Glomerular visceral epithelial cell (primary cell): ENCODE measurements around the gene CARD8.
"Not testable (repeated sequence)": the region's sequence is repeated elsewhere in the genome, so short reads cannot be mapped to it uniquely, and the experiment has no call there.

Experiments
- DNase-seq: peaks from one replicate; pipeline ENCODE4 v3.0.0-alpha.2; 2016; ENCODE audit errors: extremely low spot score

Gene CARD8

GRCh38 chr19:48255376-48256303 lies at the start of gene CARD8:
CARD8 (minus strand) TSS chr19:48255912; CDS start chr19:48241020, 14,892 bp downstream.
- peak; percentile 87 for DNase-seq

DNA sequence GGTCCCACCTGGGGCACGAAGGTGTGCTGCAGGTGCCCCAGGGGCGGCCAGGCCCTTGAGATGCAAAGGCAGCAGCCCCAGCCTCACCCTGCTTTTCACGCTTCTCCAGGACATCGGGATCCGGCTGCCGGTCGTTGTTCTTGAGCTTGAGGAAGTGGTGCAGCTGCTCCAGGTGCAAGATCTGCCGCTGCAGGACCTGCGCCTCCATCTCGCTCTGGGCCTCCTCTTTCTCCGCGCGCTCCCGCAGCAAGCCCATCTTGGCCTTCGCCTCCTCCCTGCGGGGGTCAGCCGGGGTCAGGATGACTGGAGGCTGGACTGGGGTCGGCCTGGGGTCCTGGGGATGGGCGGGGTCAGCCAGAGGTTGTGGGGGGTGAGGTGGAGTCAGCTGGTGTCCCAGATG lies 48.2 kb upstream of the CARD8 start:
- no peak for DNase-seq

DNA sequence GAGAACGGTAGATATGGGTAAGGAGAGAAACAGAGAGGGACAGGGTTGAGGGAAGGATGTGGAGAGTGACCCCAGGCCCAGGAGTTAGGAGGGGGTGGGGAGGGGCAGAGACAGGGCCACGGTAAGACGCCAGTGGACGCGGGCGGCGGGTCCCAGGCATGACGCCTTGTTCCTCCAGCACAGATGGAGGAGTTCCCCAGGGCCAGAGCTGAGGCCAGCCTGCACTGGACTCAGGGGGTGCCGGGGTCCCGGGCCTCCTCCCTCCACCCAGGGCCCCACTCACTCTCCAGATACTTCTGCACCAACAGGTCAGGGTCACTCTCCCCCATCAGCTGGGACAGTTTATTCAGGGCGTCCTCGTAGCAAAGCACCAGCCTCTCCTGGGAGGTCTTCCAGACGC lies 47.7 kb upstream of the CARD8 start:
- no peak for DNase-seq

GRCh38 chr19:48302600-48302959 lies 46.9 kb upstream of the CARD8 start:
- no peak for DNase-seq

DNA sequence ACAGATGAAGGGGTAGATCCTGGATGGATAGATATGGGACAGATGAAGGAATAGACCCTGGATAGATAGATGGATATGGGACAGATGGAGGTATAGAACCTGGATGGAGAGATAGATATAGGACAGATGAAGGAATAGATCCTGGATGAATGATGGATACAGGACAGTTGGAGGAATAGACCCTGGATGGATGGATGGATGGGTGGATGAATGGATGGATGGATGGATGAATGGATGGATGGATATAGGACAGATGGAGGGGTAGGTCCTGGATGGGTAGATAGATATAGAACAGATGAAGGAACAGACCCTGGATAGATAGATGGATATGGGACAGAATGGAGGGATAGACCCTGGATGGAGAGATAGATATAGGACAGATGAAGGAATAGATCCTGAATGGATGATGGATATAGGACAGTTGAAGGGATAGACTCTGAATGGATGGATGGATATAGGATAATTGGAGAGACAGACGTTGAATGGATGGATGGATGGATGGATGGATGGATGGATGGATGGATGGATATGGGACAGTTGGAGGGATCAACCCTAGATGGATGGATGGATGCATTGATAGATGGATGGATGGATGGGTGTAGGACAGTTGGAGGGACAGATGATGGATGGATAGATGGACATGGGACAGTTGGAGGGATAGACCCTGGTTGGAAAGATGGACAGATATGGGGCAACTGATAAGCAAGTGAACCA lies 46.3 kb upstream of the CARD8 start:
- DNase-seq = no peak

- DNase-seq = no peak
Measured at GRCh38 chr19:48297975-48298374, 42.3 kb upstream of the CARD8 start.

GRCh38 chr19:48296963-48297734 lies 41.4 kb upstream of the CARD8 start:
- no peak for DNase-seq

DNA sequence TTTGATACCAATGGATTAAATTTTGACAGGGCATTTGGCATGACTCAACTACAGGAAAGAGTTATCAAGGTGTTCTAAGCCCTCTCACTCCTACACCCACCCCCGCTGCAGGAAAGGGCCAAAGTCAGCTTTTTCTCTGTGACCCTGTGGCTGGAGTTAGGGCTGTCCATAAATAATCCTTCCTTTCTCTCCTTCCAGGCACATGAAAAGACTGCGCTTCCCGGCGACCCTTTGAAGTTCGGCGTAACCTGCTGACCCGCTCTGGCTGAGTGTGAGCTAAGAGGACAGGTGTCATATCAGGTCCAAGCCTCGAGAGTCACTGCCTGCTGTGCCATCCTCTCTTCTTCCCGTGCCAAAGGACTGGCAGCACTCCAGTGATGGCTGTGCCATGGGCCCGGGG lies 39.7 kb upstream of the CARD8 start:
- no peak for DNase-seq

DNA sequence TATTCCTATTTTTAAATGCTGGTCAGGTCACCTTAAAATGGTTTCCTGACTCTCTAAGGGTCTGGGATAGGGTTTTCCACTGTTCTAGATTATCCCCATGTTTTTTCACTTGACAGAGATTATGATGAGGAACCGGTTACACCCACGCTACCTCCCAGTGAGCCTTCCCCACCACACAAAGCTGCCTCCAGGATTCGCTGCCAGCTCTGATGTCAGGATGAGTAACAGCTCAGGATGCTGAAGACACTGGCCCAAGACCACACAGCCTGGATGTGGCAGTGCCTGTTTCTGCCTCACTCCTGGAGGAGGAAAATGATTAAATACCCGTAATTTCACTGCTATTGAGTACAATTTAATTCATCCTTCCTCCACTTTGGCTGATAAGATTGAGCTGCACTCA lies 37.1 kb upstream of the CARD8 start:
- peak; percentile 60 for DNase-seq

- DNase-seq = not testable (repeated sequence)
Measured at GRCh38 chr19:48291489-48291815, 35.7 kb upstream of the CARD8 start.

DNA sequence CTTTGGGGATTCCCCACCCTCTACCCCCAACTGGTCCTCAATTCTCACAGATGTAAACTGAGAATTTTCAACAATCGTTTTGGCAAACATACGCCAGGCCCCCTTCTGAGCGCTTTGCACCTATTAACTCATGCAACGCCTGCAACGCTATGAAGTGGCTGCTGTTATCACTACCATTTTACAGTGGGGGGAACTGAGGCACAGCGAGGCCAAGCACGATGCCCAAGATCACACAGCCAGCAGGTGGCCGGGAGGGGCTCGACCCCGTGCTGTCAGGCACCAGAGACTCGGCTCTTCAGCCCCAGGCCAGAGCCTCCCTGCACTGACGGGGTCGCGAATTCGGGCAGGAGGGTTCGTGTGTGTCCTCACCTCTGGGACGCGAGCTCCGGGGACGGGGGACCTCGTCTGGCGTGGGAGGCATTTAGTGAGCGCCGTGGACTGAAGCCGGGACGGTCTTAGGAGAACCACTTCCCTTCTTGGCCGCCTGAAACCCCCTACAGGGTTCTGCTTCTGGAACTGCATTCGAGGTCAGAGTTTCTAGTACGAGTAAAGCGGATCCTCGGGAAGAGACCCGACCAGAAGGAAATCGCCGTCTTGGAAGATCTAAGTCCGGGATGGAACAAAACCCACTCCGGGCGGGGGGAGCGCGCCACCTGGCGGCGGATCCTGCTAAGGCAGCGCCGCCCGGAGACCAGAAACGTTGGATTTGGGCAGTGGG lies 35.2 kb upstream of the CARD8 start:
- peak; percentile 83 for DNase-seq

DNA sequence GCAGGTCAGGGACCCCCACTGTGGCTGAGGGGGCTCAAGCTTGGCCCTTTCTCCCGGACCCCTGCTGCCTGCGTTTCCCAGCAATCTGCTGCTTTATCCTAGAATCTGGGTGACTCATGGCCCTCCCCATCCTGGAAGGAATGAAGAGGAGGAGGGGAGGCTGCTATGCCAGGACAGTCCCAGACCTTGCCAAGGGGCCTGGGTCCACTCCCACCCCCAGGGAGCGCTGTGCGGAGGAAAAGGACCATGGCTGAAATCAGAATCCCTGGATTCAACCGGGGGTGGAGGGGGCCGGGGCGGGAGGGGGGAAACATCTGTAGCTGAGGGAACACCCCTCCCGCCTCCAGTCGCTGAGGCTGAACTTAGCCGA lies 34.7 kb upstream of the CARD8 start:
- peak; percentile 40 for DNase-seq

- DNase-seq = no peak
Measured at GRCh38 chr19:48287748-48288147, 32.0 kb upstream of the CARD8 start.

GRCh38 chr19:48284896-48285295 lies 29.2 kb upstream of the CARD8 start:
- no peak for DNase-seq

DNA sequence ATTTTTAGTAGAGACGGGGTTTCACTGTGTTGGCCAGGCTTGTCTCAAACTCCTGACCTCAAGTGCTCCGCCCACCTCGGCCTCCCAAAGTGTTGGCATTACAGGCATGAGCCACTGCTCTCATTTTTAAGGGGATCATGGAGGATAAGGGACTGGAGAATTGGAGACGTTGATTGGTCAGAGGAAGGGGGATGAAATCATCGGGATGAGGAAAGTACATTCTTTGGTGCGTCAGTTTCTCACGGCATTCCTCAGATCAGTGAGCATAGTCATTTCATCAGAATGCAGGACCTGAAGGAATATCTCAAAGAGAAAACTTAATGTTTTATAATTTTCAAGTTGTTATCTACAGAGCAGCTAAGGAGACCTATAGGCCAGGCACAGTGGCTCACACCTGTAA lies 28.2 kb upstream of the CARD8 start:
- peak; percentile 44 for DNase-seq

DNA sequence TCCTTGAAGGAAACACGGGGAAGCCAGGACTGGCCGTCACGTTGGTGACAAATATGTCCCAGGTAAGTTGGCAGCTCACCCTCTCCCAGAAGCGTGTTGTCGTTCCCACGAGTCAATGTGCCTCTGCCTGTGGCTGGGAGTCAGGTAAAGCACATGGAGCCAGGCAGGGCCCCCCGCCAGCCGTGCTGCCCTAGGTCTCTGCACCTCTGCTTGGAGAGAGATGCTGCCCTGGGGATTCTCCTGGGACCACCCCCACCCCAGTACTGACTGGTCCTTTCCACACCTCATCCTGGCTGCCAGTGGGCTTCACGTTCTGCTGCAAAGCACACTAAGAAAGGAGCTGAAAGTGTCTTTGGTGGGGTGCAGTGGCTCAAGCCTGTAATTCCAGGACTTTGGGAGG lies 24.0 kb upstream of the CARD8 start:
- DNase-seq = no peak

DNA sequence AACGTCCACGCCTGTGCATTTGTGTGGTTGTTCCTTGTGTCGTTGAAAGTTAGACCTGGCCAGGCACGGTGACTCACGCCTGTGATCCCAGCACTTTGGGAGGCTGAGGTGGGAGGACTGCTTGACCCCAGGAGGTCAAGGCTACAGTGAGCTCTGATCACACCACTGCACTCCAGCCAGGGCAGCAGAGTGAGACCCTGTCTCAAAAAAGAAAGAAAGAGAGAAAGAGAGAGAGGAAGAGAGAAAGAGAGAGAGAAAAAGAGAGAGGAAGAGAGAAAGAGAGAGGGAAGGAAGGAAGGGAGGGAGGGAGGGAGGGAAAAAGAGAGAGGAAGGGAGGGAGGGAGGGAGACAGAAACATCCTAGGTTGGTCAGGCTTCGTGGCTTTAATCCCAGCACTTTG lies 19.2 kb upstream of the CARD8 start:
- no peak for DNase-seq

DNA sequence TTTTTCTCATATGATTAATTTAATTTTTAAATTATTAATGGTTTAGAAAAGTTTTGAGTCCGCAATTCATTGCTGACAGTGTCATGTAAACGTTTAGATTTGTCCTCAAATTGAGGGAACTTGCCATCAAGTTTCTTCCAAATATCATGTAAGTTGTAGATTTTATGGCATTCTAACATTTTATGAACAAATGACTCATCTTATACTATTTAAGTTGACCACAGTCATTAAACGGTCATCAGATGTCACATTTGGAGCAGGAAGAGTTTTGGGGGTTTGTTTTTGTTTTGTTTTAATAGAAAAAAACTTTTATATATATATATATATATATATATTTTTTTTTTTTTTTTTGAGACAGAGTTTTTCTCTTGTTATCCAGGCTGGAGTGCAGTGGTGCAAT lies 18.5 kb upstream of the CARD8 start:
- DNase-seq = no peak

- peak; percentile 25 for DNase-seq
Measured at GRCh38 chr19:48271531-48272151, 15.9 kb upstream of the CARD8 start.

DNA sequence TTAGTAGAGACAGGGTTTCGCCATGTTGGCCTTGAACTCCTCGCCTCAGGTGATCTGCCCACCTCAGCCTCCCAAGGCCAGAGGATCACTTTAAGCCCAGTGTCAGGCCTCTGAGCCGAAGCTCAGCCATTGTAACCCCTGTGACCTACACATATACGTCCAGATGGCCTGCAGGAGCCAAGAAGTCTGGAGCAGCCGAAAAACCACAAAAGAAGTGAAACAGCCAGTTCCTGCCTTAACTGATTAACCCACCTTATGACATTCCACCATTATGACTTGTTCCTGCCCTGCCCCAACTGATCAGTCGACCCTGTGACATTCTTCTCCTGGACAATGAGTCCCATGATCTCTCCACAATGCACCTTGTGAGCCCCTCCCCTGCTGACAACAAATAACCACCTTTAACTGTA lies 13.9 kb upstream of the CARD8 start:
- not testable (repeated sequence) for DNase-seq

- not testable (repeated sequence) for DNase-seq
Measured at GRCh38 chr19:48265326-48265725, 9.6 kb upstream of the CARD8 start.
